OCI-LY3 (cell line): ENCODE data around the gene ATG4D.

ENCODE experiments used
- EZH2phosphoT487 ChIP-seq: fragments of 200-600 bp; shearing (Covaris generic); IDR thresholded peaks from 2 replicates; pipeline ENCODE4 v1.6.1; 2018; ENCODE audit warnings: antibody characterized with exemption, mixed run types, low read depth
- TF ChIP-seq, protein P1 (sequence below): fragments of 200-600, 300-600 bp; sonication (generic); IDR thresholded peaks from 2 replicates; pipeline ENCODE4 v1.5.1; 2014; ENCODE audit warnings: antibody characterized with exemption, low read length, low read depth

DNA sequence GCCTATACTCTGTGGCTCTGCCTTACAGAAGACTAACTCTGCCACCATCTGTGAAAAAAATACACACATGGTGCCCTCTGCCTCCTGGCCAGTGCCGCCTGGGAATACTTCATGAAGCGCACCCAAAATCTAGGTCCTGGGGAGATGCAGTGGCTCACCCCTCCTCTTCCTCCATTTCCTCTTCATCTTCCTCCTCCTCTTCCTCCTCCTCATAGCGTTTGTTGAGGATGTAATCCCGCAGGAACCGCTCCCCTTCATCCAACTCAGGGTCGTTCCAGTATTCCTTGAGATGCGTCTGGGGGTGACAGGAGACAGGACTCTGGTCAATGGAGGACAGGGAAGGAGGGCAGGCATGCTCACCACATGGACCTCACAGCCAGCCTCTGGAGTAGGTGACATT lies 16.4 kb downstream of the ATG4D start:
- TF ChIP-seq, protein P1, sequence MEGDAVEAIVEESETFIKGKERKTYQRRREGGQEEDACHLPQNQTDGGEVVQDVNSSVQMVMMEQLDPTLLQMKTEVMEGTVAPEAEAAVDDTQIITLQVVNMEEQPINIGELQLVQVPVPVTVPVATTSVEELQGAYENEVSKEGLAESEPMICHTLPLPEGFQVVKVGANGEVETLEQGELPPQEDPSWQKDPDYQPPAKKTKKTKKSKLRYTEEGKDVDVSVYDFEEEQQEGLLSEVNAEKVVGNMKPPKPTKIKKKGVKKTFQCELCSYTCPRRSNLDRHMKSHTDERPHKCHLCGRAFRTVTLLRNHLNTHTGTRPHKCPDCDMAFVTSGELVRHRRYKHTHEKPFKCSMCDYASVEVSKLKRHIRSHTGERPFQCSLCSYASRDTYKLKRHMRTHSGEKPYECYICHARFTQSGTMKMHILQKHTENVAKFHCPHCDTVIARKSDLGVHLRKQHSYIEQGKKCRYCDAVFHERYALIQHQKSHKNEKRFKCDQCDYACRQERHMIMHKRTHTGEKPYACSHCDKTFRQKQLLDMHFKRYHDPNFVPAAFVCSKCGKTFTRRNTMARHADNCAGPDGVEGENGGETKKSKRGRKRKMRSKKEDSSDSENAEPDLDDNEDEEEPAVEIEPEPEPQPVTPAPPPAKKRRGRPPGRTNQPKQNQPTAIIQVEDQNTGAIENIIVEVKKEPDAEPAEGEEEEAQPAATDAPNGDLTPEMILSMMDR, result no peak
- TF ChIP-seq EZH2phosphoT487, result no peak
